Activated naive CD4-positive, alpha-beta T cell treated with anti-CD3 and anti-CD28 coated beads, Interleukin-2, amount 50 U/mL, for 16 hours (primary cell): Measurements from ENCODE around the gene ASH1L.
"Not testable (repeated sequence)": the region's sequence is repeated elsewhere in the genome, so short reads cannot be mapped to it uniquely, and the experiment has no call there.

Experiments
- DNase-seq: peaks from one replicate; pipeline ENCODE4 v3.0.0-alpha.2; 2020

The ASH1L gene

DNA sequence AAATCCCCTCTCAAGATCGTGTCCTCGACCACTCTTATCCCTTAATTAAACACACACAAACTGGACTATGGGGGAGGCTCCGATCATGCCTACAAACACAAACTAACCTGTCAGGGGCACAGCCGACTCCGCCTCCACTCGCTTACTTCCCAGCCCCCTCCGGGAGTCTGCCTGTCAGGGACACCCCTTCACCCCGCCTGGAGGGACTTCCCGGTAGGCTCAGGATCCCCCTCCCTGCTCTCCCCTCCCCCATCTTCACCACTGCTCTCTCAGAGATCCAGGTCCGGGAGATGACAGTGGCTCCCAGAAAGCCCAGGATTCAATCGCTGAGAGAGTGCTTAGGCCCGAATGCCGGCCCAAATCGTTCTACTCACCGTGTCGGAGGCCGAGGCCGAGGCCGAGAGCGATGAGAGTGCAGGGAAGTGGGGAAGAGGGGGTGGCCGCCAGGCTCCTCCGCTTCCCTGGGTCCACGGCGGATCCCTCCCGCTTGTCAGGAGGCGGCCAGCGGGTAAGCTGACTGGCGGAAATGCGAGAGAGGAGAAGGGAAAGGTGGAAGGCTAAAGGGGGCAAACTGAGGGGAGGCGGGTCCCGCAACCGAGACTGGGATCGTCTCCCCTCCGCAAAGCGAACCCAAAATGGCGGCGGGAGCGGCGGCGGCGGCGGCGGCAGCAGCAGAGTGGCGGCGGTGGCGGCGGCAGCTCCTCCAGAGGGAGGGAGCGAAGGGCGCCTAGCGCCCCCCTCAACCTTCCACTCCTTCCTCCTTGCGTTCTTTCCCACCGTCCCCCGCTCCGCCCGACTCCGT is 623 bp downstream of the ASH1L start:
- peak; percentile 72 for DNase-seq

GRCh38 chr1:155555915-155556314 is 6.7 kb downstream of the ASH1L start:
- DNase-seq: no peak

DNA sequence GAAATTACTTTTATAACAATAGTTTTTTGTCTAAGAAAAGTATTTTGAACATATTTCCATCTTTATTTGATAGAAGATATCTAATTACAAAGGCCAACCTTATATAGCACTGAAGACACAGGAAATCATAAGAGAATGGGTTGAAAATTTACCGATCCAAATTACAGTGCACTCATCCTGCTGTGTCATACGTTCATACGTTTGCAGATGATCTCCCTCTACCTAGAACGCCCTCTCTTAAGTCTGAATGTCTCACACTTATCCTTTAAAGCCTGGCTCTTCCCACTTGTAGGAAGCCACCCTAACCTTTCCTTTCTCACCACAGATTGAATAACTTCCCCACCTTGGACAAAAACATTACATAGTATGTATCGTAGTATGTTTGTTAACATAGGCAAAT is 9.3 kb downstream of the ASH1L start:
- no peak for DNase-seq

DNA sequence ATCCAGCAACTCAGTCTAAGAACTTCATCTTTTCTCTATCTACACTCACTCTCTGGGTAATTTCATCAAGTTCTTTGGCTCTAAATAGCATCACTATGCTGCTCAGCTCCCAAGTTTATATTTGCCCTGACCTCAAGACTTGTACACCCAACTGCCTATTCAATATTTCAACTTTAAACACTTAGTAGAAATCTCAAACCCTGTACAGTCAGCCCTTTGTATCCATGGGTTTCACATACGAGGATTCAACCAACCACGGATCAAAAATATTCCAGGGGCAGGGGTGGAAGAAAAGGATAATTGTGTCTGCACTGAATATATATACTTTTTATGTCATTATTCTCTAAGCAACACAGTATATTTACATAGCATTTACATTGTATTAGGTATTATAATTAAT is 13.9 kb downstream of the ASH1L start:
- no peak for DNase-seq

- no peak for DNase-seq
Observed at GRCh38 chr1:155540000-155540874, 22.4 kb downstream of the ASH1L start.

DNA sequence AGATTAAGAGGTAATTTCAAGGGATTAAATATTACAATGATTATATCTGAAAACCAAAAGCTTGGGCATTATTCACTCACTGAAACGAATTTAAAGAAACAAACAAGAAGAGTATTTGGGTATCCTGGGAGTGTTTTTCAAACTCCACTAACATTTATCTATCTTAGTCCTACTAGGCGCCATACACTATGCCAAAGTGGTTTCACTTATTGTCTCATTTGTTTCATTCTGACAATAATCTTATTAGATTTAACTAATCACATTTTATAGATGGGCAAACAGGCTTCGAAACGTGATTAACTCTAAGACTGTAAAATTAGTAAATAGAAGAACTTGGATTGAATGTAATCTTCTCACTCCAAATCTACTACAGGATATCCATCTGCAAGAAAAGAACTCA is 25.4 kb downstream of the ASH1L start:
- no peak for DNase-seq

- no peak for DNase-seq
Observed at GRCh38 chr1:155531624-155532023, 31.0 kb downstream of the ASH1L start.

- DNase-seq: no peak
Observed at GRCh38 chr1:155529929-155530328, 32.7 kb downstream of the ASH1L start.

GRCh38 chr1:155529109-155529508 is 33.5 kb downstream of the ASH1L start:
- DNase-seq: no peak

GRCh38 chr1:155527677-155528076 is 34.9 kb downstream of the ASH1L start:
- DNase-seq: no peak

GRCh38 chr1:155526356-155526755 is 36.2 kb downstream of the ASH1L start:
- no peak for DNase-seq

DNA sequence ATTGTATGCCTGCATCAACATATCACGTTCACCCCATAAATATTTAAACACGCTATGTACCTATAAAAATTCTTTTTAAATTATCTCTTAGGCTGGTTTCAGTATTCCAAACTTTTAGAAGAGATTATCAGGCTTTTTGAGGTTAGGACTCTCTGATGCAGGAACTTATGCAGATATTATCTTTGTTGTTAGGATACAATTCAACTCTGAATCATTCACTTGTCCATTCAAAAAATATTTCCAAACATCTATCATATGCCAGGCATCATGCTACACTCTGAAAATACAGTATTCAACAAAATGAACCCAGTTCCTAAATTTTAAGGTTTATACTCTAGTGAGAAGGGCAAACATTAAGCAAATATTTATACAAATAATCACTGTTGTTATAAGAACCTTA is 40.5 kb downstream of the ASH1L start:
- DNase-seq: no peak

DNA sequence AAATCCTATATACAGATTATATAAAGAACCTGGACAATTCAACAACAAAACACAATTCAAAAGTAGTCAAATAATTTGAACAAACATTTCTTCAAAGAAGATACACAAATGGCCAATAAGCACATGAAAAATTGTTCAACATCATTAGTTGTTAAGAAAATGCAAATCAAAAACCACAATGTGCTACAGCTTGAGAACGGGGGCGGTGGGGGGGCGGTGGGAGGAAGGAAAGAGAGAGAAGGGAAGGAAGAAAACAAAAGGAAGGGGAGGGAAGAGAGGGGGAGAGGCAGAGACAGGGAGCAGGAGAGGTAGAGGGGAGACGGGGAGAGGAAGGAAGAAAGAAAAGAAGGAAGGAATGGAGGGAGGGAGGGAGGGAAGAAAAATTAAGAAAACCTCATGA is 44.1 kb downstream of the ASH1L start:
- no peak for DNase-seq

GRCh38 chr1:155514582-155515187 is 47.9 kb downstream of the ASH1L start:
- DNase-seq: no peak

GRCh38 chr1:155513300-155513916 is 49.2 kb downstream of the ASH1L start:
- no peak for DNase-seq

DNA sequence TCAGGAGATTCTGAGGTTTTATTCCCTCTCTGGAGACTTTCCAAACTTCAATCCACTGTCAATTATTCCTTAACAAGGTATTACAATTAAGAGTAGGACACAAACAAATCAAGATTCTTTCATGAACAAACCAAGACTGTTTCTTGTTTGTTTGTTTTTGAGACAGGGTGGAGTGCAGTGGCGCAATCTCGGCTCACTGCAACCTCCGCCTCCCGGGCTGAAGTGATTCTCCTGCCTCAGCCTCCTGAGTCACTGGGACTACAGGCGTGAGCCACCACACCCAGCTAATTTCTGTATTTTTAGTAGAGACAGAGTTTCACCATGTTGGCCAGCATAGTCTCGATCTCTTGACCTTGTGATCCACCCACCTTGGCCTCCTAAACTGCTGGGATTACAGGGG is 51.2 kb downstream of the ASH1L start:
- DNase-seq: not testable (repeated sequence)

- no peak for DNase-seq
Observed at GRCh38 chr1:155509064-155509463, 53.5 kb downstream of the ASH1L start.

- DNase-seq: no peak
Observed at GRCh38 chr1:155507945-155508344, 54.7 kb downstream of the ASH1L start.

- not testable (repeated sequence) for DNase-seq
Observed at GRCh38 chr1:155505963-155506362, 56.6 kb downstream of the ASH1L start.

DNA sequence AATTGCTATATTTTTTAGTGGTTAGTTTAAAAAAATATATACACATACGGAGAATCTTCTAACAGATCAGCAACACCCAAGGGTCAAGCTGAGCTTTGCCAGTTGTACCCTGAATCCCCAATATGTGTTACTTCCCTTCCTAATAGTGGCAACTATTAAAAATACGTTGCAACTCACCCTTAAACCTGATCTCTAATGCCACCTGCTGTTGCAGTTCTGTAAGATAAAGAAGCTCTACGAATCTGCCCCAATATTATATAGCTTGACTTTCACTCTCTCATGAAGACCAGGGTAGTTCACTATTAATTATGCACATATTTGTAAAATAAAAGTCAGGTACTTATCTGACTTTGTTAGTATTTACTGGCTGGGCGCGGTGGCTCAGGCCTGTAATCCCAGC is 58.4 kb downstream of the ASH1L start:
- no peak for DNase-seq

DNA sequence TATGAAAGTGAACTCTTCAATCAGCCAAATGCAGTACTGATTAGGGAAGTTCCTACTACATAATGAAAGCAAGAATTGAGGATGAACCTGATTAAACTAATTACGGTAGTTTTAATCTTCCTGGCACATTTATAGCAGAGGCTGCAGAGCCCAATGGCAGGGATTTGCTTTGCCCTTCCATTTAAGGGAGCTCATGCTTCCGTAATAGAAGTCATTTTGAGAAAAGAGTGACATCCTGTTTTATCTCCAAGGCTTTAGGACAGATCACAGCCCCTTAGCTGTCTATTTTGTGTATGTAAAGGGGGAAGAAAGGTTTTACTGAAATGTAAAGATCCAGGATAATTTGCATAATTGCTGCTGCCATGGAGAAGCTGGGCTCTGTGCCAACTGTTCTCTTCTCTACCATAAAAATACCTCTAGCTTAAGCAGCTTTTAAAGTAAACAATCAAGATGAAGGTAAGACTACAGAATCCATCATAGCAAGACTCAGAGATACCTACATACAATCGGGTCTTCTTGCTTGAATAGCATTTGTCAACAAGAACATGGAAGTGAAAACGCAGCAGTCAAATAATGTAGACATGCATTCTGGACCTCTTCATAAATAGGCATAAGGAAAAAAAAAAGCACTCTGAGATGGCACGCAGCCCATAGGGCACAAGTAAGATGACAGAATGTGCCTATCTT is 62.5 kb downstream of the ASH1L start:
- DNase-seq: no peak

DNA sequence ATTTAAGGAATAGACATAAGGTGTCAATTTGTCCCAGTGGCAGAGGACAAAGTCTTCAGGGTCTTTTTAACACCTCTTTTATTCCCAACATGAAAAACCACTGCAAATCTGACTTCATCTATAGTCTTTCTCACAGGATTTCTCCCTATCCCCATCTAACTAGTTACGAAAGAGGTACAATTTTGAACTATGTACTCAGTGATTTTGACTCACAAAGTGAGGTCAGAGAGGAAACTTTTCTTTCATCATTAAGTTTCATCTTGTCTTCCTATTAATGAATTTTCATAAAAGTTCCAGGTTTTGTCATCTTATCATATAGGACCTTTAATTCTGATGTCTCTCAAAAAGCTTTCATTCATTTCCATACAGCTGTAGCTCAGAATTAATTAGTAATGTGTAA is 63.3 kb downstream of the ASH1L start:
- no peak for DNase-seq

DNA sequence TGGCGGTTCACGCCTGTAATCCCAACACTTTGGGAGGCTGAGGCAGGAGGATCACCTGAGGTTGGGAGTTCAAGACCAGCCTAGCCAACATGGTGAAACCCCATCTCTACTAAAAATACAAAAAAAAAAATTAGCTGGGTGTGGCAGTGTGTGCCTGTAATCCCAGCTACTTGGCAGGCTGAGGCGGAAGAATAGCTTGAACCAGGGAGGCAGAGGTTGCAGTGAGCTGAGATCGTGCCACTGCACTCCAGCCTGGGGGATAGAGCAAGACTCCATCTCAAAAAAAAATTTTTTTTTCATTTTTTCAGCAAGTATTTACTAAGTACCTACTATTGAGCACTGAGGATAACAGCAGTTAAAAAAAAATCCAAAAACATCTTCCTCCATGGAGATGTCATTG is 69.0 kb downstream of the ASH1L start:
- DNase-seq: not testable (repeated sequence)
